Measurements from ENCODE around the gene UNC119B.

DNA sequence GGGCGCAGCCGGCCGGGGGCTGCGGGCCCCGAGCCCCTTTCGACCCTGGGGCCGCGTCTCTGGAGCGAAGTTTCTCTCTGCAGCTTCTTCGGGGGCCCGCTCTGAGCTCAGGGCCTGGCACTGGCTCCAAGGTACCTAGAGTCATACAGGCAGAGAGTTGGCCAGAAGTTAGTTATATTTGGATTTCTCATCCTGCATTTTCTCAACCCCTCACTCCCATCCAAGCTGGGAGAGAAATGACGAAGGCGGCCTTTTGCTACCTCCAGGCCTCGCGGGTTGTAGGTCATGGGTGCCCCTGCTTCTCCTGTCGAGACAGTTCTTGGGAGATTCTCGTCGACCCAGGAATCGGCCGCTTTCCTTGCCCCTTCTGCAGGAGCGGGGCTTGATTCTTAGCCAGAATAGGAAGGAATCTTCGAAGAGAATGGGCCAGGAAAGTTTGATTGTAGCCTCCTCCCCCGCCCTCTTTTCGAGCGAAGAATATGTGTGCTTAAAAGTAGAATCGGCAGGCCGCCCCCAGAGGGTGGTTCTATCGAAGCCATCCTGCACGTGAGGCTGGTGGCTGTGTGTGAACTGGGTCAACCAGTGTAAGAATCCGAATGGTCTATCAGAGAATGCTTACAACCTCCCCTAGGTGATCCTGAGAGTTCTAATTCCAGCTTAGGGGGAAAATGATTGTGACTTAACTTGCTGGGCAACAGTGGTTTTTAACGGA, 22.5 kb upstream of the UNC119B start:
- TF ChIP-seq POLR2A (IDR thresholded peaks at IDR 0.05; ENCODE audit: low read length): no peak
- no peak for TF ChIP-seq GATA1 (IDR thresholded peaks at IDR 0.05; ENCODE audit: low read depth, low read length)

Data from erythroblast (primary cell).